Caco-2 (cell line): ENCODE measurements around the gene LGALS8. TPM values are rescaled to one million over a fixed set of nuclear protein-coding genes. Genes with fewer than 3 reads are reported as not detected.

Source experiments
- BruUV-seq: library from RNA; stranded (reverse); fragments of 400-500 nt; replicated peaks from 2 replicates; lab custom pipeline; 2021; lab: Mats Ljungman, UMichigan
- CTCF ChIA-PET: fragments of 300-600 bp; sonication (Branson Sonifier 250); formaldehyde crosslinking; loops from one replicate; lab custom pipeline; 2022; ENCODE audit warnings: antibody characterized with exemption; lab: Charles Lee
- POLR2A ChIA-PET: fragments of 300-600 bp; sonication (Branson Sonifier 250); formaldehyde crosslinking; loops from one replicate; lab custom pipeline; 2022; ENCODE audit warnings: antibody characterized with exemption; lab: Charles Lee
- DNase-seq, 2 experiments: peaks; one replicate each; pipeline versions ENCODE4 v3.0.0 to v3.0.0-alpha.2; 2020 to 2022
- H3K27me3 ChIP-seq: replicated peaks from 2 replicates; pipeline ENCODE4 v1.6.0; 2011; ENCODE audit warnings: low read length; ENCODE audit not compliant: control insufficient read depth, insufficient read depth
- H3K36me3 ChIP-seq: 2 replicates; pipeline ENCODE4 v1.5.1; 2011; ENCODE audit warnings: low read length; ENCODE audit not compliant: control insufficient read depth, insufficient read depth
- H3K4me1 ChIP-seq: fragments of 250-450 bp; sonication (Bioruptor Pico); 2 replicates; pipeline ENCODE4 v1.5.1; 2020; ENCODE audit warnings: mild to moderate bottlenecking
- H3K4me3 ChIP-seq: 2 replicates; pipeline ENCODE4 v1.5.1; 2011; ENCODE audit warnings: low read depth, mild to moderate bottlenecking, control low read depth, low read length
- H3K9me3 ChIP-seq: fragments of 250-450 bp; sonication (Bioruptor Pico); 2 replicates; pipeline ENCODE4 v1.5.1; 2020; ENCODE audit warnings: mild to moderate bottlenecking, moderate library complexity
- H3K27ac Mint-ChIP-seq: one replicate; pipeline ENCODE4 v1.8.0; 2022; ENCODE audit warnings: mixed read lengths; ENCODE audit not compliant: unreplicated experiment
- H3K27me3 Mint-ChIP-seq: one replicate; pipeline ENCODE4 v1.8.0; 2022; ENCODE audit warnings: mixed read lengths; ENCODE audit not compliant: insufficient read depth, unreplicated experiment
- H3K36me3 Mint-ChIP-seq: one replicate; pipeline ENCODE4 v1.8.0; 2022; ENCODE audit warnings: mild to moderate bottlenecking, mixed read lengths; ENCODE audit not compliant: insufficient read depth, unreplicated experiment
- H3K4me1 Mint-ChIP-seq: one replicate; pipeline ENCODE4 v1.8.0; 2022; ENCODE audit warnings: low read depth, mixed read lengths; ENCODE audit not compliant: unreplicated experiment
- H3K4me3 Mint-ChIP-seq: one replicate; pipeline ENCODE4 v1.8.0; 2022; ENCODE audit warnings: mild to moderate bottlenecking, moderate library complexity, mixed read lengths; ENCODE audit not compliant: unreplicated experiment
- H3K9me3 Mint-ChIP-seq: one replicate; pipeline ENCODE4 v1.8.0; 2022; ENCODE audit warnings: mixed read lengths; ENCODE audit not compliant: unreplicated experiment
- intact Hi-C: fragments of 100-400 bp; cut with micrococcal nuclease; formaldehyde crosslinking; loops from one replicate; pipeline ENCODE4 v1.10.0; 2022; ENCODE audit not compliant: unreplicated experiment
- total RNA-seq: library from RNA; stranded (reverse); gene quantifications from 2 replicates; pipeline ENCODE4 v1.2.3, GENCODE V29; 2022
- TF ChIP-seq, protein P1 (sequence below), 2 experiments: fragments of 200-600 bp in 1 of 2; IDR thresholded peaks; 1 replicate in 1 of 2; 2 replicates in 1 of 2; pipeline versions ENCODE4 v1.5.1 to v1.8.0; 2011 to 2022; ENCODE audit warnings: antibody characterized with exemption in 1 of 2, control low read depth in 1 of 2, inconsistent platforms in 1 of 2, low read depth in 1 of 2, low read length in 1 of 2, mild to moderate bottlenecking in 1 of 2, moderate library complexity in 1 of 2; ENCODE audit not compliant: insufficient read depth in 1 of 2, severe bottlenecking in 1 of 2, unreplicated experiment in 1 of 2

Gene LGALS8
- total RNA-seq, 1 experiment from 2014 or later: 72.3 TPM

DNA sequence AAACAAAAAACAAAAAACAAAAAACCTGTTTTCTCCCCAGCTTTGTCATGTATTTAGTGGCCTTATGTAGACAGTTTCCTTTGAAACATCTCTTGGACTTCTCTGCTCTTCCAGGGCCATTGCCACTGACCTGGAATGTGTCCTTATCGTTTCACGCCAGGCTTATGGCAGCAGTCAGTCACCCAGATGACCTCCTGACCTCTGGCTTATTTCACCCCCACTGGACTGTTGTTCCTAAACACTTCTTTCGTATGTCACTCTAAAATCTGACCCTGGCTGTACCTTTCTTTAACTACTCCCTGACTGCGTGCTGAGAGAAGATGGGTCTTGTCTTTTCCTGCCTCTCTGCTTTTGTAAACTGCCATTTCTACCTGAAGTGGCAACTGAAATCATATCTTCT is 9.1 kb downstream of the LGALS8 start:
- Mint-ChIP-seq H3K36me3 (peaks cover 39% of the 10 kb centered on the region), H3K4me3 (no peak overlapping the region), H3K27ac (peak overlapping the region; percentile 20), H3K27me3 (no peaks in the 10 kb centered on the region), H3K4me1 (peaks cover 13% of the 10 kb centered on the region), H3K9me3 (no peaks in the 10 kb centered on the region)
- Histone ChIP-seq H3K4me1 (peaks cover 14% of the 10 kb centered on the region; the same call in 1 of the 2 replicates), H3K9me3 (no peaks in the 10 kb centered on the region), H3K4me3 (no peak overlapping the region), H3K27me3 (no peaks in the 10 kb centered on the region), H3K36me3 (no peaks in the 10 kb centered on the region)
- no peak for DNase-seq
- BruUV-seq: TSS peak; percentile 23
- ChIA-PET CTCF (no interaction called here), POLR2A (no interaction called here)
- intact Hi-C loops: loop anchor here (10.0 kb wide), 1 partner anchor 248 kb away; the partner anchor contains the start of gene ERO1B
- TF ChIP-seq, protein P1, sequence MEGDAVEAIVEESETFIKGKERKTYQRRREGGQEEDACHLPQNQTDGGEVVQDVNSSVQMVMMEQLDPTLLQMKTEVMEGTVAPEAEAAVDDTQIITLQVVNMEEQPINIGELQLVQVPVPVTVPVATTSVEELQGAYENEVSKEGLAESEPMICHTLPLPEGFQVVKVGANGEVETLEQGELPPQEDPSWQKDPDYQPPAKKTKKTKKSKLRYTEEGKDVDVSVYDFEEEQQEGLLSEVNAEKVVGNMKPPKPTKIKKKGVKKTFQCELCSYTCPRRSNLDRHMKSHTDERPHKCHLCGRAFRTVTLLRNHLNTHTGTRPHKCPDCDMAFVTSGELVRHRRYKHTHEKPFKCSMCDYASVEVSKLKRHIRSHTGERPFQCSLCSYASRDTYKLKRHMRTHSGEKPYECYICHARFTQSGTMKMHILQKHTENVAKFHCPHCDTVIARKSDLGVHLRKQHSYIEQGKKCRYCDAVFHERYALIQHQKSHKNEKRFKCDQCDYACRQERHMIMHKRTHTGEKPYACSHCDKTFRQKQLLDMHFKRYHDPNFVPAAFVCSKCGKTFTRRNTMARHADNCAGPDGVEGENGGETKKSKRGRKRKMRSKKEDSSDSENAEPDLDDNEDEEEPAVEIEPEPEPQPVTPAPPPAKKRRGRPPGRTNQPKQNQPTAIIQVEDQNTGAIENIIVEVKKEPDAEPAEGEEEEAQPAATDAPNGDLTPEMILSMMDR (IDR thresholded peaks at IDR 0.05; ENCODE audit: insufficient read depth in 1 of 2, low read depth in 1 of 2, low read length in 1 of 2, severe bottlenecking in 1 of 2, unreplicated experiment in 1 of 2): no peak

DNA sequence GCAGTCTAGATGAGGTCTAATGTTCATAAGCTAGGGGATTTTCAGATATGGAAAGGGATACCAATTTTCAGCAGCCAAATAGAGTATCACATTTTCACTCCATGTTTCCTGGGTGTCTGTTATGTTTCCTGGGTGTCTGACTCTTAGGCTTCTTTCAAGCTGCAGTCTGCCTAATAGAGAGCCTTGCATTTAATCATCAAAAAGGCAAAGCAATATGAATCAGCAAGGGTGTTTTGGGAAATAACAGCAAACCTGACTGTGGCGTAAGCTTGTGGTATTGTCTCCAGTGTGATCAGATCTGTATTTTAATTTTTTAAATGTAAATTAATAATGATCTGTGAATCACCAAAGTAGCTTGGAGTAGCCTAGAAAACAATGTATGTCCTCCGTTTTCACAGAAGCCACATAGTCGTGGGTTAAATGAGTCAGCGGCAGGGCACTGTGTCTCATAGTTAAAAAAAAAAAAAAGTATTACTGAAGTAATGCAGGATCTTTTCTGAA is 10.4 kb downstream of the LGALS8 start:
- ChIA-PET POLR2A (no interaction called here), CTCF (no interaction called here)
- H3K9me3 ChIP-seq: no peaks in the 10 kb centered on the region
- Mint-ChIP-seq H3K4me1 (peaks cover 13% of the 10 kb centered on the region), H3K27ac (no peak overlapping the region), H3K9me3 (no peaks in the 10 kb centered on the region), H3K36me3 (peaks cover 37% of the 10 kb centered on the region), H3K4me3 (no peak overlapping the region), H3K27me3 (no peaks in the 10 kb centered on the region)
- BruUV-seq: no TSS peak
- peaks cover 14% of the 10 kb centered on the region; the same call in 1 of the 2 replicates for H3K4me1 ChIP-seq
- no peak overlapping the region for H3K4me3 ChIP-seq
- TF ChIP-seq, protein P1 (IDR thresholded peaks at IDR 0.05; ENCODE audit: insufficient read depth in 1 of 2, low read depth in 1 of 2, low read length in 1 of 2, severe bottlenecking in 1 of 2, unreplicated experiment in 1 of 2): no peak
- no peaks in the 10 kb centered on the region for H3K27me3 ChIP-seq
- intact Hi-C loops: loop anchor here (10.0 kb wide), 1 partner anchor 249 kb away; the partner anchor contains the start of gene ERO1B
- no peak for DNase-seq
- H3K36me3 ChIP-seq: no peaks in the 10 kb centered on the region

DNA sequence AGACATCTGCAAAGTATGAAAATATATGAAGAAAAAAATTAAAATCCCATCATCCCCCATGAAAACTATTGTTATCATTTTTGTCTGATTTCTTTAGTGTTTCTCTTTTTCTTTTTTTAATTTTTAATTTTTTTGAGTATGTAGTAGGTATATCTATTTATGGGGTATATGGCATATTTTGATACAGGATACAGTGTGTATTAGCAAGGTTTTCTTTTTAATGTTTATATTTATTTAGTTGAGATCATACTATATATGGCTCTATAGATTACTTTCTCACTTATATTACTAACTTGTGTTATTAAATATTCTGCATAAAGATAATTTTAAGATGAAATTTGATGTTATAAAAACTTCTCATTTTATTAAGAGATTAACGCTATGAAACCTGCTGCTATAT is 11.4 kb downstream of the LGALS8 start:
- ChIA-PET CTCF (no interaction called here), POLR2A (no interaction called here)
- intact Hi-C loops: loop anchor here (10.0 kb wide), 1 partner anchor 250 kb away; the partner anchor contains the start of gene ERO1B
- Mint-ChIP-seq H3K9me3 (no peaks in the 10 kb centered on the region), H3K36me3 (peaks cover 47% of the 10 kb centered on the region), H3K27me3 (no peaks in the 10 kb centered on the region), H3K4me1 (peaks cover 13% of the 10 kb centered on the region), H3K27ac (no peak overlapping the region), H3K4me3 (no peak overlapping the region)
- H3K4me1 ChIP-seq: peaks cover 14% of the 10 kb centered on the region; the same call in 1 of the 2 replicates
- H3K9me3 ChIP-seq: no peaks in the 10 kb centered on the region
- no peak for DNase-seq
- H3K4me3 ChIP-seq: no peak overlapping the region
- TF ChIP-seq, protein P1 (IDR thresholded peaks at IDR 0.05; ENCODE audit: insufficient read depth in 1 of 2, low read depth in 1 of 2, low read length in 1 of 2, severe bottlenecking in 1 of 2, unreplicated experiment in 1 of 2): no peak
- no TSS peak for BruUV-seq
- no peaks in the 10 kb centered on the region for H3K27me3 ChIP-seq
- no peaks in the 10 kb centered on the region for H3K36me3 ChIP-seq
